Stimulated activated naive B cell treated with anti-CD40 and anti-IgM and Interleukin-4, amounts not matched to agents 10 μg/mL and 1 μg/mL and 100 μg/mL, for 72 hours (primary cell): Measurements from ENCODE around the gene CFAP299.

Source experiments
- ATAC-seq, 2 donors: fragments of 150-1000 bp; cut with Tn5 transposase; replicated peaks; 2 replicates each; pipeline ENCODE4 v1.10.0; 2021; ENCODE audit warnings: moderate library complexity in 1 of 2
- DNase-seq: peaks from one replicate; pipeline ENCODE4 v3.0.0; 2021
- H3K27ac Mint-ChIP-seq: one replicate; pipeline ENCODE4 v1.8.0; 2022; ENCODE audit warnings: mild to moderate bottlenecking, mixed read lengths
- H3K27me3 Mint-ChIP-seq, 2 donors: one replicate each; pipeline ENCODE4 v1.8.0; 2022; ENCODE audit warnings: mixed read lengths in 2 of 2
- H3K36me3 Mint-ChIP-seq, 2 donors: one replicate each; pipeline ENCODE4 v1.8.0; 2022; ENCODE audit warnings: mixed read lengths in 2 of 2, mild to moderate bottlenecking in 1 of 2
- H3K4me1 Mint-ChIP-seq, 2 donors: one replicate each; pipeline ENCODE4 v1.8.0; 2022; ENCODE audit warnings: mixed read lengths in 2 of 2, mild to moderate bottlenecking in 1 of 2
- H3K4me3 Mint-ChIP-seq, 2 donors: one replicate each; pipeline ENCODE4 v1.8.0; 2022; ENCODE audit warnings: mild to moderate bottlenecking in 2 of 2, mixed read lengths in 2 of 2, moderate library complexity in 1 of 2
- H3K9me3 Mint-ChIP-seq, 2 donors: one replicate each; pipeline ENCODE4 v1.8.0; 2022; ENCODE audit warnings: mixed read lengths in 2 of 2, mild to moderate bottlenecking in 1 of 2

Gene CFAP299

DNA sequence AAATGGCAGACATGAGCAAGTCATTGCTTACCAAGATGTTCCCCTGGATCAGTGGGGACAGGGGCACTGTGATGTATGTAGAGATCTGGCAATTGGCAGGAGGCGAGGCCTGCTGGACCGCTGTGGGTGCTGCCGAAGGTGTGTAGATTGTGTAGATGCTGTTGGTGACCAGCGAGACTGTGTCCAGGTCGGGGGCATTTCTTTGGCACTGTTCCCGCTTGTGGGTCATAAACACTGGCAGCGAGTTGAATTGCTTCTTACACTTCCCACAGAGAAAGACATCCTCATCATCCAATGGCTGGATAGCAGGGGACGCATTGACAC is 52.7 kb downstream of the CFAP299 start:
- H3K4me3 Mint-ChIP-seq: no peak overlapping the region
- no peak for ATAC-seq
- no peak for DNase-seq

DNA sequence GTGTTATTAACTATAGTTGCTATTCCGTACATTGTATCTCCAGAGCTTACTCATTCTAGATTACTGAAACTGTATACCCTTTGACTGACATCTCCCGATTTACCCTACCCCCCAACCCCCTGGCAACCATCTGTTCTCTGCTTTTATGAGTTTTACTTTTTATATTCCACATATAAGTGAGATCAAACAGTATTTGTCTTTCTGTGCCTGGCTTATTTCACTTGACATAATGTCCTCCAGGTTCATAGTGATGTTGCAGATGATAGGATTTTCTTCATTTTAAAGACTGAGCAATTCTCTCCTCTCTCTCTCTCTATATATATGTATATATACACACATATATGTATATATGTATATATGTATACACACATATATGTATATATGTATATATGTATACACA is 54.6 kb downstream of the CFAP299 start:
- no peak overlapping the region for H3K27ac Mint-ChIP-seq
- H3K36me3 Mint-ChIP-seq: no peaks in the 10 kb centered on the region
- no peaks in the 10 kb centered on the region for H3K27me3 Mint-ChIP-seq
- ATAC-seq (no peak), DNase-seq (no peak)
- no peak overlapping the region for H3K4me3 Mint-ChIP-seq
- no peaks in the 10 kb centered on the region for H3K4me1 Mint-ChIP-seq
- peaks cover 0 to 5% of the 10 kb centered on the region in 2 donors for H3K9me3 Mint-ChIP-seq

More for the DNA sequence above, 52.7 kb downstream of the CFAP299 start:
- Mint-ChIP-seq H3K27ac (no peak overlapping the region), H3K9me3 (peaks cover 0 to 5% of the 10 kb centered on the region in 2 donors), H3K27me3 (no peaks in the 10 kb centered on the region), H3K36me3 (no peaks in the 10 kb centered on the region), H3K4me1 (no peaks in the 10 kb centered on the region)

DNA sequence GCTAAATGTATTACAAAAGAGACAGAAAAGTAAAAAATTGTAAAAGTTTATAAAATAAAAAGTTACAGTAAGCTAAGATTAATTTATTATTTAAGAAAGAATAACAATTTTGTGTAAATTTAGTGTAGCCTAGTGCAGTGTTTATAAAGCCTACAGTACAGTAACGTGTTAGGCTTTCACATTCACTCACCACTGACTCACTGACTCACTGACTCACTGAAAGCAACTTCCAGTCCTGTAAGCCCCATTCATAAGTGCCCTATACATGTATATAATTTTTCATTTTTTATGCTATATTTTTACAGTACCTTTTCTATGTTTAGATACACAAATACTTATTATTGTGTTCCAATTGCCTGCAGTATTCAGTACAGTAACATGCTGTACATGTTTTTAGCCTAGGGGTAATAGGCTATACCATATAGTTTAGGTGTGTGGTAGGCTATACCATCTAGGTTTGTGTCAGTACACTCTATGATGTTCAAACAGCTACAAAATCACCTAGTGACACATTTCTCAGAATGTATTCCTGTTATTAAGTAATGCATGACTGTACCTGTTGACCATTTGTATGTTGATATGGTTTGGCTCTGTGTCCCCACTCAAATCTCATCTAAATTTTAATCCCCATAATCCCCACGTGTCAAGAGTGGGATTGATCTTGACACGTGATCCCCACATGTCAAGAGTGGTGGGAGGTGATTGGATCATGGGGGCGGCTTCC is 57.9 kb downstream of the CFAP299 start:
- no peak for DNase-seq
- no peak overlapping the region for H3K27ac Mint-ChIP-seq
- H3K9me3 Mint-ChIP-seq: no peaks in the 10 kb centered on the region
- peak; percentile 66 to 75 for ATAC-seq
- H3K27me3 Mint-ChIP-seq: peaks cover 6 to 8% of the 10 kb centered on the region in 2 donors
- no peaks in the 10 kb centered on the region for H3K4me1 Mint-ChIP-seq
- H3K4me3 Mint-ChIP-seq: no peak overlapping the region
- H3K36me3 Mint-ChIP-seq: no peaks in the 10 kb centered on the region

DNA sequence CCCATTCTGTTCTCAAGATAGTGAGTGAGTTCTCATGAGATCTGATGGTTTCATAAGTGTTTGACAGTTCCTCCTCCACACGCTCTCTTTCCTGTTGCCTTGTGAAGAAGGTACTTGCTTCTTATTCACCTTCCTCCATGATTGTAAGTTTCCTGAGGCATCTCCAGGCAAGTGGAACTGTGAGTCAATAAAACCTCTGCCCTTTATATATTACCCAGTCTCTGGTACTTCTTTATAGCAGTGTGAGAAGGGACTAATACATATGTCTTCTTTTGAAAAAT is 58.4 kb downstream of the CFAP299 start:
- ATAC-seq: peak in 1 of 2 donors; percentile 14
- H3K27ac Mint-ChIP-seq: no peak overlapping the region
- H3K4me1 Mint-ChIP-seq: no peaks in the 10 kb centered on the region

DNA sequence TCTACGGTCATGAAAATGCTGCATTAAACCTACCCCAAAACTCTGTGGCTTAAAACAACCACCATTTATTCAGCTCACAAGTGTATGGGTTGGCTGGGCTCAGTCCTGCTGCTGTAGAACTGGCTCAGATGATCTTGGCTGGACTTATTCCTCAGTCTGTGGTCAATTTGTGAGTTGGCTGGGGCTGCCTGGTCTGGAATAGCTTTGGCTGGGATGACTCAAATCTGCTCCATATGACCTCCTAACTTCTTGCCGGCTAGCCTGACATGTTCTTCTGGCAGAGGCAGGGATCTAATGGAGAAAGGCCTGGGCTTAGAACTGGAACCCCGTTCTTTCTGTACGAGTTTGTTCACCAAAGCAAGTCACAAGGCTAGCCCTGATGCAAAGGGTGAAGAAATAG is 71.7 kb downstream of the CFAP299 start:
- peaks cover 0 to 5% of the 10 kb centered on the region in 2 donors for H3K27me3 Mint-ChIP-seq
- H3K27ac Mint-ChIP-seq: no peak overlapping the region
- H3K4me1 Mint-ChIP-seq: no peaks in the 10 kb centered on the region
- H3K4me3 Mint-ChIP-seq: no peak overlapping the region
- DNase-seq (no peak), ATAC-seq (no peak)
- H3K9me3 Mint-ChIP-seq: no peaks in the 10 kb centered on the region
- H3K36me3 Mint-ChIP-seq: no peaks in the 10 kb centered on the region

More for the DNA sequence above, 58.4 kb downstream of the CFAP299 start:
- no peak overlapping the region for H3K4me3 Mint-ChIP-seq
- H3K9me3 Mint-ChIP-seq: no peaks in the 10 kb centered on the region
- no peaks in the 10 kb centered on the region for H3K36me3 Mint-ChIP-seq
- peaks cover 6 to 12% of the 10 kb centered on the region in 2 donors for H3K27me3 Mint-ChIP-seq
- DNase-seq: no peak

DNA sequence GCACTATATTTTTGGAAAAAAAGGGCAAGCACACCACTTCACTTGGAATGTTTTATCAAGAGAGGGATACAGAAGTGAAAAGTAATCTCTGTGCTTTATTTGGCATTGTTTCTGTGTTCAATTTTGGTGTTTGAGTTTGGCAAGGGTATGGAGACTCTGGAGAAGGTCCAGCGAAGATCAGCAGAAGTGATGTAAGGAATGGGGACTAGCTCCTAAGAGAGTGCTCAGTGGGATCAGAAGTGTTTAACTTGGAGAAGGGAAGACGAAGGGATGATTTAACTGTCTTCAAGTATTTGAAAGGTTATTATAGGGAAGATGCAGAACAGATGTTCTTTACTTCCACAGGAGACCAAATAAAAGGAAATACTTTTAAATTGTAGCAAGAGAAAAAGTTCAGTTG is 74.3 kb downstream of the CFAP299 start:
- Mint-ChIP-seq H3K27ac (no peak overlapping the region), H3K27me3 (peaks cover 0 to 5% of the 10 kb centered on the region in 2 donors), H3K36me3 (no peaks in the 10 kb centered on the region), H3K4me1 (no peaks in the 10 kb centered on the region), H3K9me3 (no peaks in the 10 kb centered on the region), H3K4me3 (no peak overlapping the region)
- DNase-seq: no peak
- ATAC-seq: no peak

DNA sequence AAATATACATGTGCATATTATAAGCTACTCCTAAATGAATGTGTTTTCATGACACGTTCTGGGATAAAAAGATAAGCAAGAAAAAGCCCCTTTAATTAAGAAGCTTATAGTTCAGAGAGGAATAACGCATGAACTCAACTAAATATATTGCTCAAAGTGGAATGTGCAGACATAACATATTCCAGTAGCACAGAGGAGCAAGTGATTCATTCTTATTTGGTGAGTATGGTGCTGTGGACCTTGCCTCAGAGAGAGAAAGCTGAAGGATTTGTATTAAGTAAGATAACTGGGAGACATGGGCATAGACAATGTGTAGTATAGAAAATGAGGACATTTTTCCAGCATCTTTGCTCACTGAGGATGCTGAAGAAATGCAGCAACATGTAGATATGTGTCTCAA is 76.8 kb downstream of the CFAP299 start:
- H3K4me3 Mint-ChIP-seq: no peak overlapping the region
- no peaks in the 10 kb centered on the region for H3K9me3 Mint-ChIP-seq
- H3K4me1 Mint-ChIP-seq: no peaks in the 10 kb centered on the region
- DNase-seq: no peak
- H3K27ac Mint-ChIP-seq: no peak overlapping the region
- H3K27me3 Mint-ChIP-seq: peaks cover 0 to 5% of the 10 kb centered on the region in 2 donors
- no peaks in the 10 kb centered on the region for H3K36me3 Mint-ChIP-seq
- no peak for ATAC-seq

DNA sequence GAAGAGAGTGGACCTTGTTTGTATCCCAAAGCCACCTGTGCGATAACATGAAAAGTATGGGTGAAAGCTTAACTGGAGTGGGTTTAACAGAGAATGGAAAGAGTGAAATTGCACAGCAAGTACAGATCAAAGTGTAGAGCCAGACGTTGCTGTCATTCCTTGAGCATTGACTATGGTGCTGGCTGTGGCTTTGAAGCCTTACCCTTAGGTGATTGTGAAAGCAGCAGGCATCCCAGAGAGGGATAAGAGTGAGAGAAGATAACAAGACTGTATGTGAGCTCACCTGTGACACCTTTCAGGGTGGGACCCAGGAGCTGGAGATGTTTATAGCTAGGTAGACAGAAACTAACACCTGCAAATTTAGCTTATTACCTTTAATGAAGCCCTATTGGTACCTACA is 77.6 kb downstream of the CFAP299 start:
- Mint-ChIP-seq H3K9me3 (no peaks in the 10 kb centered on the region), H3K4me1 (no peaks in the 10 kb centered on the region), H3K27ac (no peak overlapping the region), H3K36me3 (no peaks in the 10 kb centered on the region), H3K4me3 (no peak overlapping the region), H3K27me3 (peaks cover 0 to 5% of the 10 kb centered on the region in 2 donors)
- DNase-seq (no peak), ATAC-seq (no peak)

DNA sequence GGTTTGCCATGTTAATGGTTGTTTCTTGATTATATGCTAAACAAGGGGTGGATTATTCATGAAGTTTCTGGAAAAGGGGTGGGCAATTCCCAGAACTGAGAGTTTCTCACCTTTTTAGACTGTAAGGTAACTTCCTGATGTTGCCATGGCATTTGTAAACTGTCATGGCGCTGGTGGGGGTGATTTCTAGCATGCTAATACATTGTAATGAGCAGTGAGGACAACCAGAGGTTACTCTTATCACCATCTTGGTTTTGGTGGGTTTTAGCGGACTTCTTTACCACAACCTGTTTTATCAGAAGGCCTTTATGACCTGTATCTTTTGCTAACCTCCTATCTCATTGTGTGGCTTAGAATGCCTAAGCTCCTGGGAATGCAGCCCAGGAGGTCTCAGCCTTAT is 81.5 kb downstream of the CFAP299 start:
- no peak for ATAC-seq
- Mint-ChIP-seq H3K9me3 (no peaks in the 10 kb centered on the region), H3K27ac (no peak overlapping the region), H3K4me3 (no peak overlapping the region), H3K27me3 (no peaks in the 10 kb centered on the region), H3K36me3 (no peaks in the 10 kb centered on the region), H3K4me1 (peaks cover 0 to 6% of the 10 kb centered on the region in 2 donors)
- DNase-seq: no peak

DNA sequence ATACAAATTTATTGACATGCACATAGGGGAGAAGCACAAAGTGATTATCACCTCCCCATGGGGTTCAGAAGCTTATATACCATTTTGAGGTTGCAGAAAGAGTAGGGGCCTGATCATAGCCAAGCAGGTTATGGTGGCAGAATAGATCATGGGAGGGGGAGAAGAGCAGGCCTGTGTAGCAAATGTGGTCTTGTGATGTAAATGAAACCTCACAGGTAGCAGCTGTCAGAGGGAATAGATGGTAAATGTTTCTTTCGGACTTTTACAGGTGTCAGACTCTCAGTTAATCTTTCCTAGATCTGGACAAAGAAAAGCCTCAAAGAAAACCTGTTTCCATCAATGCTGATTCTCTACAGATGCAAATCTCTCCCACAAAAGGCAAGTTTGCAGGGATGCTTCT is 84.4 kb downstream of the CFAP299 start:
- DNase-seq (no peak), ATAC-seq (no peak)
- H3K4me3 Mint-ChIP-seq: no peak overlapping the region
- no peaks in the 10 kb centered on the region for H3K27me3 Mint-ChIP-seq
- peaks cover 0 to 6% of the 10 kb centered on the region in 2 donors for H3K4me1 Mint-ChIP-seq
- H3K9me3 Mint-ChIP-seq: no peaks in the 10 kb centered on the region
- no peaks in the 10 kb centered on the region for H3K36me3 Mint-ChIP-seq
- H3K27ac Mint-ChIP-seq: no peak overlapping the region

DNA sequence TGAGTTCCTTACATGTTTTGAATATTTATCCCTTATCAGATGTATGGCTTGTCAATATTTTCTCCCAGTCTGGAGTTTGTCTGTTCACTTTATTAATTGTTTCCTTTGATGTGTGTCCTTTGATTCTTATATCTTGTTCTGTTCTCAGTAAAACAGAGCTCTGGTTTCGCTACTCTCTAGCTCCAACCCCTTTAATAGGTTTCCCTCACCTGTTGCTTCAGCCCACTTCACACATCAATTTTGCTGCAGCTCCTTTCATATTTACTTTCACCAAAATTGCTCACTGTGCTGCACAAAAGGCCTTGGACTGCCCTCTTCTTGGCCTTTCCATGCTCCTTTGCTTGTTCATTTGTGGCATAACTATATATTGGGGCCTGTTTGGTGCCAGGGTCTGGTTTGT is 85.1 kb downstream of the CFAP299 start:
- ATAC-seq (no peak), DNase-seq (no peak)
- H3K4me3 Mint-ChIP-seq: no peak overlapping the region
- peaks cover 0 to 6% of the 10 kb centered on the region in 2 donors for H3K4me1 Mint-ChIP-seq
- H3K36me3 Mint-ChIP-seq: no peaks in the 10 kb centered on the region
- no peaks in the 10 kb centered on the region for H3K9me3 Mint-ChIP-seq
- no peak overlapping the region for H3K27ac Mint-ChIP-seq
- no peaks in the 10 kb centered on the region for H3K27me3 Mint-ChIP-seq

DNA sequence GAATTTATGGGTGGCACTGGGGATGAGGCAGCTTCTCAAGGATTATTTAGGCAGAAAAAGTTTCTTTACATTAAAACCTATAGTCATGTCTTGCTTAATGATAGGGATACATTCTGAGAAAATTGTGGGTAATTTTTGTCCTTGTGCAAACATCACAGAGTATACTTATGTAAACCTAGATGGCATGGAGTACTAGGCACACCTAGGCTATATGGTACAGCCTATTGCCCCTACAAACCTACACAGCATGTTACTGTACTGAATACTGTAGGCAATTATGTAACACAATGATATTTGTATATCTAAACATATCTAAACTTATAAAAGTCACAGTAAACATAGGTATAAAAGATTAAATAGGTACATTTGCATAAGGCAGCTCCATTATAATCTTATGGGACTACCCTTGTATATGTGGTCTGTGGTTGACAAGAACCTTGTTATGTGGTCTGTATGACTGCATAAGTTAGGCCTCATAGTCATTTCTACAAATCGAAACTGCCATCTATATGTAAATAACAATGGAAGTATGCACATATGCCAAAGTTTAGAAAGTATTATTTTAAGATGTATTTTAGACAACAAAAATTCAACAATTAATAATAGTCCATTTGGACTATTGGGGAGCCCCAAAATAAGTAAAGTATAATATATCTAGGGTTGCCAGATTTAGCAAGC is 87.3 kb downstream of the CFAP299 start:
- H3K9me3 Mint-ChIP-seq: no peaks in the 10 kb centered on the region
- H3K27me3 Mint-ChIP-seq: no peaks in the 10 kb centered on the region
- DNase-seq: no peak
- ATAC-seq: no peak
- H3K36me3 Mint-ChIP-seq: no peaks in the 10 kb centered on the region
- H3K4me1 Mint-ChIP-seq: peaks cover 0 to 6% of the 10 kb centered on the region in 2 donors
- no peak overlapping the region for H3K4me3 Mint-ChIP-seq
- H3K27ac Mint-ChIP-seq: no peak overlapping the region

DNA sequence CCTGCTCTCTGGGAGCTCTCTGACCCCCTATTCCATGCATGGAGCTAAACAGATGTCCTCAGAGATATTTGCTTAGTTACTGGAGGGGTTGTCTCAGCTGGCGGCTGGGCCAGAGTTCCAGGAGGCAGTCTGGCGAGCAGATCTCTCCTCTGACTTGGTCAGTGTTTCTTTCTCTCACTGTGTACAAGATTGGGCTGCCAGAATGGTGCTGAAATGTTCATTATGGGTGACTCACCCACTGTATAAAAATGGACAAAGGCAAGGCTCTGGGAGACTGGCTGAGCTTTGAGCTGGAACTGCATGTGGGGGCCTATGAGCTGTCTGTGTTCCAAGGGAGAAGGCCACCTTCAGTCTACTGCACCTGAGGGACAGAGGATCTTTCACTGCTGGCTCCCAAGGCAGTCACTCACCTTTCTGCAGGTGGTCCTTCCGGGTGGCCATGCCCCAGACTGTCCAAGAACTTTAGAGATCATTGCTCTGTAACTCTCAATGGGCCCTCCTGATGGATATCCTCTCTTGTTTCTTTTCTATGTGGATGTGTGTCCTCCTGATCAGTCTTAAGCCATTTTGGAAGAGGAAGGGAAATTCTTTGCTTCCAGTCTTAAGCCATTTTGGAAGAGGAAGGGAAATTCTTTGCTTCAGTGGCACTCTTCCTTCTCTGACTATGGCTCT is 88.2 kb downstream of the CFAP299 start:
- no peaks in the 10 kb centered on the region for H3K9me3 Mint-ChIP-seq
- H3K4me3 Mint-ChIP-seq: no peak overlapping the region
- DNase-seq: no peak
- H3K27ac Mint-ChIP-seq: no peak overlapping the region
- no peak for ATAC-seq
- H3K4me1 Mint-ChIP-seq: peaks cover 0 to 6% of the 10 kb centered on the region in 2 donors
- no peaks in the 10 kb centered on the region for H3K36me3 Mint-ChIP-seq
- H3K27me3 Mint-ChIP-seq: no peaks in the 10 kb centered on the region

DNA sequence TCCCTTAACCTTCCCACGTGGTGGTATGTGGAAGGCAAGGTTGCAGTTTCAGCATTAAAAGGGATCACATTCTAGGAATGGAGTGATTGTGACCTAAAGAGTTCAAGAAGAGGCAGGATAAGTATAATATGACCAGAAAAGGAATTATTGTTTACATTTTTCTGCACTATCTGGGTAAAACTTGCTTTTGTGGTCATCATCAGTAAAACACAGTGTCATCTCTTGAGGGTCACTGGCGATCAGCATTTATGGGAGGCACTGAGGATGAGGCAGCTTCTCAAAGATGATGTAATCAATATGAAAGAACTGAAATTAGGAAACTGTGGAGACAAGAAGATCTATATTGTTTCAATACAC is 88.7 kb downstream of the CFAP299 start:
- H3K27me3 Mint-ChIP-seq: no peaks in the 10 kb centered on the region
- H3K36me3 Mint-ChIP-seq: no peaks in the 10 kb centered on the region
- H3K9me3 Mint-ChIP-seq: no peaks in the 10 kb centered on the region
- H3K4me1 Mint-ChIP-seq: peaks cover 0 to 6% of the 10 kb centered on the region in 2 donors
- no peak overlapping the region for H3K4me3 Mint-ChIP-seq
- ATAC-seq (no peak), DNase-seq (no peak)
- no peak overlapping the region for H3K27ac Mint-ChIP-seq
